Gastrocnemius medialis (tissue), 4 donors: ENCODE measurements around the gene PPM1M. TPM values are rescaled to one million over a fixed set of nuclear protein-coding genes. Genes with fewer than 3 reads are reported as not detected.

Experiments used
- ATAC-seq, 2 donors: fragments of 150-250 bp; one replicate each; pipeline ENCODE4 v1.9.1; 2016
- DNase-seq, 2 donors: peaks; one replicate each; pipeline ENCODE4 v3.0.0-alpha.2; 2019
- H3K27ac ChIP-seq, 4 donors: fragments of 200-600 bp; sonication (generic); 1 replicate in 1 of 4; 2 replicates in 3 of 4; pipeline ENCODE4 v1.5.1; 2016 to 2018; ENCODE audit warnings: mild to moderate bottlenecking in 2 of 4, moderate library complexity in 1 of 4
- H3K27me3 ChIP-seq, 3 donors: fragments of 200-600 bp; sonication (generic) in 2 of 3; 1 replicate in 1 of 3; 2 replicates in 2 of 3; pipeline versions ENCODE4 v1.5.1 to v1.6.0; 2016 to 2019; ENCODE audit warnings: mild to moderate bottlenecking in 1 of 3, moderate library complexity in 1 of 3
- H3K36me3 ChIP-seq, 2 donors: fragments of 200-600 bp; sonication (generic) in 1 of 2; one replicate each; pipeline ENCODE4 v1.5.1; 2017 to 2018
- H3K4me1 ChIP-seq, 2 donors: fragments of 200-600 bp; sonication (generic) in 1 of 2; one replicate each; pipeline ENCODE4 v1.5.1; 2016 to 2017; ENCODE audit warnings: mild to moderate bottlenecking in 2 of 2
- H3K4me3 ChIP-seq, 4 donors: fragments of 200-600 bp; sonication (generic) in 3 of 4; 1 replicate in 1 of 4; 2 replicates in 3 of 4; pipeline ENCODE4 v1.5.1; 2016 to 2019; ENCODE audit warnings: mild to moderate bottlenecking in 2 of 4
- H3K9me3 ChIP-seq, 3 donors: fragments of 200-600 bp; sonication (generic) in 2 of 3; 1 replicate in 1 of 3; 2 replicates in 2 of 3; pipeline ENCODE4 v1.5.1; 2016 to 2019
- POLR2A ChIP-seq, 2 donors: fragments of 450-650 bp; IDR thresholded peaks; one replicate each; pipeline ENCODE4 v1.6.1; 2017; ENCODE audit warnings: antibody characterized with exemption in 2 of 2, mild to moderate bottlenecking in 2 of 2, moderate library complexity in 2 of 2
- in situ Hi-C, 4 donors: fragments of 200-750 bp; cut with MboI; loops; one replicate each; pipeline versions ENCODE4 v1.15.0 to v1.8.0; 2017; ENCODE audit warnings: low sequenced_read_pairs in 4 of 4
- intact Hi-C: fragments of 100-400 bp; cut with DNase I; formaldehyde crosslinking; loops from one replicate; pipeline ENCODE4 v1.15.1; 2023; ENCODE audit warnings: low total_unique reads
- total RNA-seq, 4 donors: library from RNA; depleted of rRNA; stranded (reverse); fragments of >200 nt; gene quantifications; one replicate each; pipeline versions ENCODE4 v1.1.0 to v1.2.3, GENCODE V29; 2016
- TF ChIP-seq, protein P1 (sequence below), 5 experiments: fragments of 450-650 bp in 3 of 5; fragments of 200-600 bp in 2 of 5; sonication (generic) in 2 of 5; IDR thresholded peaks in 4 of 5; conservative IDR thresholded peaks in 1 of 5; 1 replicate in 4 of 5; 2 replicates in 1 of 5; pipeline ENCODE4 v1.5.1; 2016 to 2019; ENCODE audit warnings: antibody characterized with exemption in 5 of 5, mild to moderate bottlenecking in 3 of 5, moderate library complexity in 3 of 5

Gene PPM1M
- total RNA-seq, 4 donors from 2014 or later: 0.97 to 5.2 (median 3.5) TPM

DNA sequence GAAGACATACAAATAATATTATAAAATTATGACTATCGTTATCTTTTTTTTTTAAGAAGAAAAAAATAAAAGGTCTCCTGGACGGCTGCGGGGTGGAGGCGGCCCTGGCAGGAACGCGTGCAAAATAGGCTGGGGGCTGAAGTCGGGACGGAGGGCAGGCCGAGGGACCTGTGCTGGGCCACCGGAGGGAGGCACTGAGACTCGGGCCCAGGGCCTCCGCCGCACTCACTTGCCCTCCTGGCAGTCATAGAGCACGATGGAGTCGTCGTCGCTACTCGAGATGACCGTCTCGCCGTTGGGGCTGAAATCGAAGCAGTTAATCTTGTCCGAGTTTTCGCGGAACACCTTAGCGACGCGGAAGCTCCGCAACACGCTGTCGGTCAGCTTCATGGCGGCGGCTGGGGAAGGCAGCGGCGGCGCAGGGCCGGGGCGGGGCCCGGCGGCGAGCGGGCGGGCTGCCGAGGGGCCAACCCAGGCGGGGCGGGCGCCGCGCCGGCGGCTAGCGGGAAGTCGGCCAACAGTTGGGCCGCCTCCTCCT is 32.5 kb downstream of the PPM1M start:
- H3K36me3 ChIP-seq: no peaks in the 10 kb centered on the region
- peaks cover 55 to 58% of the 10 kb centered on the region in 2 donors for H3K4me1 ChIP-seq
- DNase-seq (peak; percentile 29 to 66), ATAC-seq (peak; percentile 80 to 84)
- in situ Hi-C loops (loop anchor here in 2 of 4 donors (5.0 kb wide), 1 partner anchor 46 kb away; no protein-coding TSS in a partner anchor), intact Hi-C loops (loop anchor here (1.0 to 10.0 kb wide), 3 partner anchors 43 to 223 kb away; partner anchors contain the start of gene DUSP7)
- peak overlapping the region; percentile 66 to 95 (median 82) for H3K4me3 ChIP-seq
- H3K27ac ChIP-seq: peak overlapping the region; percentile 89 to 97 (median 94)
- TF ChIP-seq POLR2A (IDR thresholded peaks at IDR 0.05): no peak
- TF ChIP-seq, protein P1, sequence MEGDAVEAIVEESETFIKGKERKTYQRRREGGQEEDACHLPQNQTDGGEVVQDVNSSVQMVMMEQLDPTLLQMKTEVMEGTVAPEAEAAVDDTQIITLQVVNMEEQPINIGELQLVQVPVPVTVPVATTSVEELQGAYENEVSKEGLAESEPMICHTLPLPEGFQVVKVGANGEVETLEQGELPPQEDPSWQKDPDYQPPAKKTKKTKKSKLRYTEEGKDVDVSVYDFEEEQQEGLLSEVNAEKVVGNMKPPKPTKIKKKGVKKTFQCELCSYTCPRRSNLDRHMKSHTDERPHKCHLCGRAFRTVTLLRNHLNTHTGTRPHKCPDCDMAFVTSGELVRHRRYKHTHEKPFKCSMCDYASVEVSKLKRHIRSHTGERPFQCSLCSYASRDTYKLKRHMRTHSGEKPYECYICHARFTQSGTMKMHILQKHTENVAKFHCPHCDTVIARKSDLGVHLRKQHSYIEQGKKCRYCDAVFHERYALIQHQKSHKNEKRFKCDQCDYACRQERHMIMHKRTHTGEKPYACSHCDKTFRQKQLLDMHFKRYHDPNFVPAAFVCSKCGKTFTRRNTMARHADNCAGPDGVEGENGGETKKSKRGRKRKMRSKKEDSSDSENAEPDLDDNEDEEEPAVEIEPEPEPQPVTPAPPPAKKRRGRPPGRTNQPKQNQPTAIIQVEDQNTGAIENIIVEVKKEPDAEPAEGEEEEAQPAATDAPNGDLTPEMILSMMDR (IDR thresholded peaks at IDR 0.05 in 4 of 5, conservative IDR thresholded peaks at IDR 0.05 in 1 of 5): peak; percentile 25 to 65 (median 38)
- no peaks in the 10 kb centered on the region for H3K27me3 ChIP-seq
- no peaks in the 10 kb centered on the region for H3K9me3 ChIP-seq

DNA sequence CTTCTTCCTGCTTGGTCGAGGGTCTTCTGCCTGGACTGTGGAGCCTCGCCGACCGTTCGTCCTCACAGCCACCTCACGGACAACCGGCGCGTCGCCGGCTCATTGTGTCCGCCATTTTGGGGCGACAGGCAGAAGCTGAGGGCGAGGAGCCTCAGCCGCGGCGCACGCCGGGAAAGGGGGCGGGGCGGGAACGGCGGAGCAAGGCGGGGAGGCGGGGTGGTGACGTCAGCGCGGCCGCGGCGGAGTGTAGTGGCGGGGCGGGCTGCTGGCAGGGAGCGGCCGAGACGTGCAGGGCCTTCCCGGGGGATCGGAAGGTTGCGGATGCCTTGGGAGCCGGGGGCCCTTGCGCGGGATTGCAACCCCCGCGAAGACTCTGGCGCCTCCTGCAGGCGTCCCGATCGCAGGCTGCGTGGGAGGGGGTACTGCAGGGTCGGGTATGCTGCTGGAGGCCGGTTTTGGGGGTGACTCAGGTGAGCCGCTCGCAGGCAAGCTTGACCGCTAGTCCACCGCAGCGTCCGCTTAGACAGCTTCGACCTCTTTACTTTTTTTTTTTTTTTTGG is 33.0 kb downstream of the PPM1M start, which contains the start of gene WDR82:
WDR82 (minus strand) TSS at position 140 of the 560 bp plus-strand sequence. CDS start 288 bp downstream, outside the sequence.
- intact Hi-C loops: loop anchor here (1.0 to 10.0 kb wide), 3 partner anchors 43 to 224 kb away; partner anchors contain the start of gene DUSP7
- in situ Hi-C loops: loop anchor here in 2 of 4 donors (5.0 kb wide), 1 partner anchor 46 kb away; no protein-coding TSS in a partner anchor
- TF ChIP-seq POLR2A (IDR thresholded peaks at IDR 0.05): peak; percentile 82 to 88
- TF ChIP-seq, protein P1 (IDR thresholded peaks at IDR 0.05 in 4 of 5, conservative IDR thresholded peaks at IDR 0.05 in 1 of 5): peak; percentile 40 to 68 (median 59)
- peaks cover 52 to 58% of the 10 kb centered on the region in 2 donors for H3K4me1 ChIP-seq
- DNase-seq (peak; percentile 95 to 96), ATAC-seq (peak; percentile 87 to 90)
- H3K4me3 ChIP-seq: peak within 1 kb of the TSS; percentile 66 to 95 (median 82)
- peak within 1 kb of the TSS; percentile 89 to 97 (median 94) for H3K27ac ChIP-seq
- no peaks in the 10 kb centered on the region for H3K27me3 ChIP-seq
- H3K9me3 ChIP-seq: no peaks in the 10 kb centered on the region
- H3K36me3 ChIP-seq: no peaks in the 10 kb centered on the region

DNA sequence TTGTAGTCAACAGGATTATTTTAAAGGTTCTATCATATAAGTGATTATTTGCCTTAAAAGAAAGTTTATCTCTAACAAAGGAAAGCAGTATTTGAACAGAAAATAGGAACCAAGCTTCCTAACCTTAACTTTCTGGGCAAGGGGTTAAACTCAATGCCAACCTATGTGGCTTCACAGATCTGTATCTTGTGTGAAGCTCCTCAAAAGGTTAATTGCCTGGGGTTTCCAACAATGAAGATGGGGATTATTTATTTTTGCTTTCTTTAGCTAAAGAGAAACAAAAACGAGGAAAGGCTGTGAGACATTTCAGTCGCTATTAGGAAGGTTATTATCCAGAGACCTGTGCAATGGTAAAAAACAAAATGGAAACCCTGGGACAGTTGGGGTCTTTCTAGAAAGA is 34.0 kb downstream of the PPM1M start:
- Histone ChIP-seq H3K27ac (peak overlapping the region; percentile 89 to 97 (median 94)), H3K9me3 (no peaks in the 10 kb centered on the region), H3K27me3 (no peaks in the 10 kb centered on the region), H3K4me3 (peak overlapping the region; percentile 0 to 95 (median 47)), H3K4me1 (peaks cover 44 to 48% of the 10 kb centered on the region in 2 donors), H3K36me3 (no peaks in the 10 kb centered on the region)
- TF ChIP-seq, protein P1 (IDR thresholded peaks at IDR 0.05 in 4 of 5, conservative IDR thresholded peaks at IDR 0.05 in 1 of 5): no peak
- TF ChIP-seq POLR2A (IDR thresholded peaks at IDR 0.05): no peak
- in situ Hi-C loops (loop anchor here in 2 of 4 donors (5.0 kb wide), 1 partner anchor 47 kb away; no protein-coding TSS in a partner anchor), intact Hi-C loops (loop anchor here (5.0 to 10.0 kb wide), 2 partner anchors 128 to 225 kb away; partner anchors contain the start of gene DUSP7)
- ATAC-seq: no peak
- DNase-seq: no peak

DNA sequence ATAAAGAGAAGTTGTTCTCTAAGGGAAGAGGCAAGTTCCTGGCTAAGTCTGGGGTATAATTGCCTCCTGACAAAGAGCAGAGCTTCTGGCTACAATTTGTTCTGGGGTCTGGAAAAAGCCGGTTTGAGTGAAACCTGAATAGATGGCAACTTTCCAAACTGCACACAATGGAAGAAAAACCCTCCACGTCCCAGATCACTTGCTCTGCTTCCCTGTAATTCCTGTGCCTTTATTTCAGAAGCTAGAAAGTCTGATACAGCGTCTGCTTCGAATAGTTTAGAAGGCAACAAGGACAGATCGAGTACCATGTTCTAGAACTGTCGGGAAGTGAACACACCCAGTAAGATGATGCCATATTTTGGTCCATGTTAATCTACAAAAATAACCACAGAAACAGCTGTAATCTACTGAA is 34.5 kb downstream of the PPM1M start:
- Histone ChIP-seq H3K9me3 (no peaks in the 10 kb centered on the region), H3K27me3 (no peaks in the 10 kb centered on the region), H3K36me3 (no peaks in the 10 kb centered on the region), H3K4me1 (peaks cover 39 to 43% of the 10 kb centered on the region in 2 donors), H3K4me3 (peak overlapping the region in 2 of 4 donors; percentile 0), H3K27ac (peak overlapping the region; percentile 89 to 97 (median 94))
- peak in 1 of 2 donors; percentile 29 for ATAC-seq
- in situ Hi-C loops: no loop called here
- TF ChIP-seq POLR2A (IDR thresholded peaks at IDR 0.05): no peak
- TF ChIP-seq, protein P1 (IDR thresholded peaks at IDR 0.05 in 4 of 5, conservative IDR thresholded peaks at IDR 0.05 in 1 of 5): no peak
- intact Hi-C loops: loop anchor here (10.0 kb wide), 1 partner anchor 175 kb away; the partner anchor contains the start of genes NISCH and TNNC1
- DNase-seq: no peak
